CD14-positive monocyte (primary cell): ENCODE results near the gene PALM. TPM values are rescaled to one million over a fixed set of nuclear protein-coding genes. Genes with fewer than 3 reads are reported as not detected.

Experiments used
- DNase-seq, 3 donors: peaks; one replicate each; pipeline ENCODE4 v3.0.0-alpha.2; 2011 to 2022
- H2AFZ ChIP-seq: 2 replicates; pipeline ENCODE4 v1.6.0; 2012; ENCODE audit warnings: mild to moderate bottlenecking, low read depth, low read length, inconsistent platforms; ENCODE audit not compliant: insufficient read depth, poor library complexity, severe bottlenecking
- H3K27ac ChIP-seq, 2 donors: 1 replicate in 1 of 2; 2 replicates in 1 of 2; pipeline ENCODE4 v1.5.1; 2012 to 2013; ENCODE audit warnings: low read length in 2 of 2, control low read depth in 1 of 2, inconsistent platforms in 1 of 2, low read depth in 1 of 2, mild to moderate bottlenecking in 1 of 2
- H3K27me3 ChIP-seq, 2 donors: one replicate each; pipeline versions ENCODE4 v1.6.0 to v1.6.1; 2011 to 2013; ENCODE audit warnings: low read length in 2 of 2; ENCODE audit not compliant: control insufficient read depth in 2 of 2, insufficient read depth in 2 of 2
- H3K36me3 ChIP-seq, 2 donors: replicated peaks in 1 of 2; 1 replicate in 1 of 2; 2 replicates in 1 of 2; pipeline versions ENCODE4 v1.5.1 to v1.6.1; 2012 to 2013; ENCODE audit warnings: low read length in 2 of 2, control low read depth in 1 of 2, inconsistent platforms in 1 of 2, mild to moderate bottlenecking in 1 of 2; ENCODE audit not compliant: insufficient read depth in 2 of 2, control insufficient read depth in 1 of 2
- H3K4me1 ChIP-seq, 2 donors: 1 replicate in 1 of 2; 2 replicates in 1 of 2; pipeline versions ENCODE4 v1.5.1 to v1.6.1; 2012 to 2013; ENCODE audit warnings: low read length in 2 of 2, control low read depth in 1 of 2, inconsistent platforms in 1 of 2, mild to moderate bottlenecking in 1 of 2, moderate library complexity in 1 of 2; ENCODE audit not compliant: insufficient read depth in 2 of 2, control insufficient read depth in 1 of 2
- H3K4me2 ChIP-seq: replicated peaks from 2 replicates; pipeline ENCODE3; 2012; ENCODE audit warnings: low read length, moderate library complexity, mild to moderate bottlenecking; ENCODE audit not compliant: poor library complexity, severe bottlenecking; ENCODE audit errors: extremely low read depth
- H3K4me3 ChIP-seq, 3 experiments: fragments of 200-600 bp in 1 of 3; sonication (generic) in 1 of 3; replicated peaks in 1 of 3; 1 replicate in 2 of 3; 2 replicates in 1 of 3; pipeline ENCODE4 v1.5.1; 2011 to 2013; ENCODE audit warnings: low read length in 3 of 3, mild to moderate bottlenecking in 3 of 3, control low read depth in 2 of 3, low read depth in 2 of 3, inconsistent platforms in 1 of 3, moderate library complexity in 1 of 3
- H3K79me2 ChIP-seq: 2 replicates; pipeline ENCODE4 v1.6.0; 2012; ENCODE audit warnings: mild to moderate bottlenecking, control low read depth, inconsistent platforms, low read length, moderate library complexity; ENCODE audit not compliant: insufficient read depth
- H3K9ac ChIP-seq: 2 replicates; pipeline ENCODE4 v1.6.0; 2017; ENCODE audit warnings: low read length, mild to moderate bottlenecking; ENCODE audit not compliant: insufficient read depth, poor library complexity, severe bottlenecking
- H3K9me3 ChIP-seq, 2 donors: replicated peaks in 1 of 2; 1 replicate in 1 of 2; 2 replicates in 1 of 2; pipeline versions ENCODE4 v1.5.1 to v1.6.1; 2012 to 2013; ENCODE audit warnings: low read length in 2 of 2, control low read depth in 1 of 2; ENCODE audit not compliant: control insufficient read depth in 1 of 2, insufficient read depth in 1 of 2
- H4K20me1 ChIP-seq: 2 replicates; pipeline ENCODE4 v1.6.0; 2012; ENCODE audit warnings: mild to moderate bottlenecking, low read length, control low read depth, moderate library complexity; ENCODE audit not compliant: insufficient read depth
- H3K27ac Mint-ChIP-seq, 7 donors: one replicate each; pipeline ENCODE4 v1.8.0; 2020; ENCODE audit warnings: mild to moderate bottlenecking in 7 of 7, mixed read lengths in 7 of 7, moderate library complexity in 6 of 7, inconsistent platforms in 2 of 7
- H3K27me3 Mint-ChIP-seq, 3 donors: one replicate each; pipeline ENCODE4 v1.8.0; 2021 to 2022; ENCODE audit warnings: low read depth in 3 of 3, mild to moderate bottlenecking in 3 of 3, mixed read lengths in 3 of 3, moderate library complexity in 3 of 3, inconsistent platforms in 1 of 3
- H3K36me3 Mint-ChIP-seq, 2 donors: one replicate each; pipeline ENCODE4 v1.8.0; 2020; ENCODE audit warnings: mixed read lengths in 2 of 2, inconsistent platforms in 1 of 2, mild to moderate bottlenecking in 1 of 2
- H3K4me1 Mint-ChIP-seq: one replicate; pipeline ENCODE4 v1.8.0; 2020; ENCODE audit warnings: mild to moderate bottlenecking, mixed read lengths
- H3K4me3 Mint-ChIP-seq, 2 donors: one replicate each; pipeline ENCODE4 v1.8.0; 2020; ENCODE audit warnings: mild to moderate bottlenecking in 2 of 2, mixed read lengths in 2 of 2, moderate library complexity in 1 of 2
- H3K9me3 Mint-ChIP-seq, 7 donors: one replicate each; pipeline ENCODE4 v1.8.0; 2020 to 2022; ENCODE audit warnings: mixed read lengths in 7 of 7, mild to moderate bottlenecking in 6 of 7, moderate library complexity in 6 of 7, inconsistent platforms in 2 of 7
- CTCF ChIP-seq: fragments of 200-600 bp; IDR thresholded peaks from one replicate; pipeline ENCODE4 v1.8.0; 2022; ENCODE audit warnings: antibody characterized with exemption, mild to moderate bottlenecking
- WGBS: methylation state at CpG from one replicate; pipeline ENCODE4 v1.1.5; 2013; ENCODE audit warnings: missing lambda C conversion rate; ENCODE audit not compliant: insufficient coverage; 5-methylcytosine and 5-hydroxymethylcytosine counted together
- intact Hi-C, 2 donors: fragments of 100-400 bp; cut with micrococcal nuclease; formaldehyde crosslinking; loops; one replicate each; pipeline versions ENCODE4 v1.15.0 to v1.15.1; 2023
- polyA plus RNA-seq, 3 donors: library from polyadenylated mRNA; depleted of rRNA in 1 of 3; unstranded in 2 of 3; stranded (reverse) in 1 of 3; fragments of 300-500 nt in 2 of 3; fragments of >200 nt in 1 of 3; fragmentation: Illumina TruSeq in 2 of 3; gene quantifications; 1 replicate in 2 of 3; 2 replicates in 1 of 3; pipeline ENCODE4 v1.2.3, GENCODE V29; 2012 to 2021

Gene PALM
- polyA plus RNA-seq, 3 donors: 0.23 TPM; not detected in 2

GRCh38 chr19:704447-704741, 4.3 kb upstream of the PALM start:
- Histone ChIP-seq H3K4me3 (peak overlapping the region; percentile 3 to 75 (median 30)), H2AFZ (peak overlapping the region; percentile 87), H3K4me2 (peak overlapping the region; percentile 85), H3K27ac (peak overlapping the region; percentile 2 to 36), H3K79me2 (peaks cover 32% of the 10 kb centered on the region), H4K20me1 (no peaks in the 10 kb centered on the region), H3K27me3 (peaks cover 0 to 9% of the 10 kb centered on the region in 2 donors), H3K9ac (peak overlapping the region; percentile 15), H3K36me3 (no peaks in the 10 kb centered on the region), H3K4me1 (peaks cover 48 to 59% of the 10 kb centered on the region in 2 donors), H3K9me3 (peaks cover 0 to 3% of the 10 kb centered on the region in 2 donors)
- intact Hi-C loops: loop anchor here (1.0 to 2.0 kb wide), 3 partner anchors 24 to 42 kb away; partner anchors contain the start of gene RNF126 (in 2 of the 2)
- Mint-ChIP-seq H3K36me3 (peaks cover 2 to 4% of the 10 kb centered on the region in 2 donors), H3K27me3 (peaks cover 10 to 16% (median 15%) of the 10 kb centered on the region in 3 donors), H3K9me3 (peaks cover 0 to 7% (median 3%) of the 10 kb centered on the region in 7 donors), H3K4me1 (peaks cover 38% of the 10 kb centered on the region), H3K27ac (peak overlapping the region in 5 of 7 donors; percentile 66 to 82 (median 69)), H3K4me3 (peak overlapping the region; percentile 67 to 73)
- 0% methylated on average over 3 of the region's 14 CpGs for WGBS
- DNase-seq: no peak
- TF ChIP-seq CTCF: no peak

- H3K9me3 Mint-ChIP-seq: peaks cover 0 to 8% (median 3%) of the 10 kb centered on the region in 7 donors
- H3K4me3 ChIP-seq: peak overlapping the region in 1 of 3 experiments; percentile 36
- no peak overlapping the region for H3K27ac Mint-ChIP-seq
- no peak overlapping the region for H3K4me3 Mint-ChIP-seq
- H3K4me1 Mint-ChIP-seq: peaks cover 3% of the 10 kb centered on the region
- no peak overlapping the region for H3K27ac ChIP-seq
- DNase-seq: no peak
- intact Hi-C loops: no loop called here
- H3K9ac ChIP-seq: no peak overlapping the region
- H3K27me3 Mint-ChIP-seq: peaks cover 23 to 42% (median 27%) of the 10 kb centered on the region in 3 donors
- under 1% methylated on average over 46 of the region's 78 CpGs for WGBS
- no peaks in the 10 kb centered on the region for H3K79me2 ChIP-seq
- no peaks in the 10 kb centered on the region for H4K20me1 ChIP-seq
- no peak for TF ChIP-seq CTCF
- no peak overlapping the region for H2AFZ ChIP-seq
- peaks cover 0 to 2% of the 10 kb centered on the region in 2 donors for H3K36me3 Mint-ChIP-seq
- peak overlapping the region; percentile 46 for H3K4me2 ChIP-seq
- no peaks in the 10 kb centered on the region for H3K36me3 ChIP-seq
- peaks cover 0 to 28% of the 10 kb centered on the region in 2 donors for H3K27me3 ChIP-seq
- peaks cover 0 to 3% of the 10 kb centered on the region in 2 donors for H3K9me3 ChIP-seq
- peaks cover 11 to 18% of the 10 kb centered on the region in 2 donors for H3K4me1 ChIP-seq
Observed at GRCh38 chr19:709196-709964, 645 bp downstream of the PALM start.
